ENCODE data around the gene IRF2.

Gene IRF2

DNA sequence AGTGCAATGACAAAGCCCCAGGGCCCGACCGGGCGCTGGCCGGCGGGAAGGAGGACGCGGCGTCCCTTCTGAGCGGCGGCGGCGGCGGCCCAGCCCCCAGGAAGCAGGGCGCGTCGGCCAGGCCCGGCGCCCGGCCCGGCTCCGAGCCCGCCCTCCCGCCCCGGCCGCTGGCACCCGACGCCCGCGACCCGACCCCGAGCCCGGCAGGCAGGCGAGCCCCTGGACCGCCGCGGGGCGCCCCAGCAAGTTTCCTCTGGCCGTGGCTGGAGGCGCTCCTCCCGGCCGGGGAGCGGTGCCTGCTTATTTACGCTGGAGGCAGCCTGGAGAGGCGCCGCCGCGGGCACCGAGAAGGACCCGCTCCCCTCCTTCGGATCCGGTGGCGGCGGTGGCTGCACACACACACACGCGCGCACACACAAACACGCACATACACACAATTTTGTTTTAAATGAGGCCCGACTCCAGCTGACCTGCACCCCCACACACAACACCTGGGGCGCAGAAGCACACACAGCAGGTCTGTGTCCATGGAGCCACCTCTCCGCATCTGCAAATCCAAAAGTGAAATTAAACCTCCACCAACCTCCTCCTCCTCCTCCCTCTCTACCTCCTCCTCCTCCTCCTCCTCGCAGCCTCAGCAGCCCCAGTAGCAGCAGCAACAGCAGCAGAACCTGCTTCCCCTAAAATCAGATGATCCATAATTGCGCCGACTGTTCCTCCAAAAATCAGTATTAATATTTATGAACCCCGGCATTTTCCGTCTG lies 669 bp downstream of the IRF2 start:
- peak; percentile 44 for DNase-seq

DNA sequence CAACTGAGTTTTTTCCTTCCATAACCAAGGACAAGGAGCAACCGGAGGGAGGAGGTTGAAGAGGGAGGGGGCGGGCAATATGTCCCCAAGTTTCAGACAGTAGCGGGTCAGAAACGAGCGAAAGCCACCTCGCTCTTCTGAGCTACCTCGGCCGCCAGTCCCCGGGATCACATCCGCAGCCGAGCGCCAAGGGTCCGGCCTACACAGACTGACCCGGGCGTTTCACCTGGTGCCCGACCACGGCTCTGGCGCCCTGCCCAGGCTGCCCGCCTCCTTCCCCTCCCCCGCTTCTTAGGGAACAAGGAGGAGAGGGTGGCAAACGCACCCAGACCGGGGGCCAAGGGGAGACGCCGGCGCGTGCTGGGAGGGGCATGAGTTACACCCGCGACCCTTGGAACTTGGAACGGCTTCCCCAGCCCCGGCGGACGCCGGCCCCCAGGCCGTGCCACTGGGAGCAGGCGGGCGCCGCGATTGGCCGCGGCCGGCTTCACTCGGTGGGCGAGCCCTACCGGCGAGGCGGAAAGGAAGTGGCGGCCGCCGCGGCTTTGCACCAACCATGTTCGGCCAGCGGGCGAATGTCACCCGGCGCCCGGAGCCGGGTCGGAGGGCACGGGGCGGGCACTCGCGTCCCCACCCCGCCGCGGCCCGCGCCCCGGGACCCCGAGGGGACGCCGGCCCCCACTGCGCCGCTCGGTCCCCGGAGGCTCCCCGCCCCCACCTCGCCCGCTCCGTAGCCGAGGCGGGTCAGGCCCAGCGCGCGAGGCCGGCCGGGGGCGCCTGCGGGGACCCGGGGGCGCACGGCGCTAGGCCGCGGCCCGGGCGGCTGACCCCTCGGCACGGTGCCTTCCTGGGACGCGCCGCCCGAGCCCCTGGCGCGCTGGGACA lies 1.5 kb downstream of the IRF2 start:
- peak; percentile 9 for DNase-seq

DNA sequence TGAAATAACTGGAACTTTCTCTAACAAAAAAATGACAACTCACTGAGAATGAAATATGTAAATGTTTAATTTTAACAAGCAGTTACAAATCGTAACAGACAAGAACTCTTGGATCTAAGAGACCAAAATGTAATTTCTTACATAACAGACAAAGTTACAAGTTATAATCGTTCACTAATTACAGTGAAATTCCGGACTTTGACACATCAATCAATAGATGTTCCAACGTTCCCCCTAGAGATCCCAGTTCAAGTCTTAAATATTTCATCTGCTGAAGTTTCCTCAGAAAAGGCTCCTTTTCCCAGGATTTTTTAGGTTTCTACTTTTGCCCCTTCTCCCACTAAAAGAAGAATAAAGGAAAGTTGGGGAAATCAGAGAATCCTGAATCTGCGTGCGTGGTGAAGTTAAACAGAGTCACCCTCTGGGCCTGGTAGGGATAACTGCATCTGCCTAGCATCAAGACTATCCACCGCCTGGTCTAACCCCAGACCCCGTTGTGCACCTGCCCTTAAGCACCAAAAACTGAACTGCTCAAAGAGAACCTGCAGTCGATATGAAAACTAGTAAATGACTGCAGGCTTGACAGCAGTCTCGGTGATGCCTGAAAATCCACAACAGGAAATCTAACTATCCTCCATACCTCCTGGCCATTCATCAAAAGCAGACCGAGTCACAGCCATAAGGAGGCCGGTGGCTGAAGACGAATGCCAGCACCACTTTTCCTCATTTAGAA lies 2.3 kb downstream of the IRF2 start:
- peak; percentile 21 for DNase-seq

DNA sequence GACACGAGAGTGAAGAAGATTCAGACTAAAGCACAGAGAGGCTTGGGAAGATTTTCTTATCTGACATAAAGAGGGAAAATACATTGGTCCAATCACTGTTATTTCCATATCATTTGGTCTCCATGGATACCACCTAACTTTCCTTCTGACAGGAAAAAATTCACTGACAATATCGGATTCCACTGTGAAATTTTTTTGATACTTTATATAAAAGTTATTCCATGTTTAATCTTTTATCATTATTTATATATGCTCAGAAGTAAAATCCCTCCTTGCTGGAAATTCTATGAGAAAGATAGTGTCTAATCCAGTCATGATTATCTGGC lies 3.6 kb downstream of the IRF2 start:
- no peak for DNase-seq

DNA sequence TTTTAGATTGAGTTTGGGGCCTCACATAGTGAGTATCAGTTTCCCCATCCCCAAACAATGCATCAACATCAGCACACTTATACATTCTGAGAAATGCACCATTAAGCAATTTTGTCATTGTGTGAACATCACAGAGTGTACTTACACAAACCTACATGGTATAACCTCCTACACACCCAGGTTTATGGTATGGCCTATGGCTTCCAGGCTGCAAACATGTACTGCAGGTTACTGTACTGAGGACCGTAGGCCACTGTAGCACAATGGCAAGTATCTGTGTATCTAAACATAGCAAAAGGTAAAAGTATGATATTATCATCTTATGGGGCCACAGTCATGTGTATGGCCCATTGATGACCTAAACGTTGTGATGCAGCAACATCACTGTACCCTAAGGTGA lies 7.7 kb downstream of the IRF2 start:
- DNase-seq, result no peak

DNA sequence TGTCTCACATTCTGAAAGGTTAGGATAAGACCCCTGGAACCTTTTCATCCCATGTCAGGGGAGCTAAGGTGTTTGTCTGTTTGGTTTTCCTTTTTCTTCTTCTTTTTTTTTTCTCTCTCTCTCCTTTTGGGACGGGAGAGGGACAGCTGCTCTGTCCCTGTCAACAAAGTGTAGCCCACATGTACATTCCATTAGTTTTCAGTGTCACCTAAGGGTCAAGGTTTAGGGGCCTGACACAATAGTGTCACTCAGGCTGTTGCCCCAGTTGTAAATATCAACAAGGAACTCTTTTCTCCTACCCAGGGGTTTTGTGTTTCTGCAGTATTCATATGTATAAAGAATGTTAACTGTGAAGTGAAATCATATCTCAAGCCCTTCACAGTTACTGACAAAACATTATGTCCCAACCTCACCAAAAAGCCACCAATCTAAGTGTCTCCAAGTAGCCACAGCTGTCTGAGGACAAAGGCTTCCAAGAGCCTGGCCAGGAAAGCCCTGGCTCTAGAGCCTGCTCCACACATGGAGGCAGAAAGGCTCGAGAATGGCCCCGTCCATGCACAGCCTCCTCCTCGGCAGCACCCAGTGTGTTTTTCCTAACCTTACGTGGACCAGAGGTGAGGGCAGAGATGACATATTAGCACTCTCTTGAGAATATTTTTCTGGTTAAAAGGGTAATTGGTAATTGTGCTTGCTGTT lies 9.4 kb downstream of the IRF2 start:
- DNase-seq, result no peak

DNA sequence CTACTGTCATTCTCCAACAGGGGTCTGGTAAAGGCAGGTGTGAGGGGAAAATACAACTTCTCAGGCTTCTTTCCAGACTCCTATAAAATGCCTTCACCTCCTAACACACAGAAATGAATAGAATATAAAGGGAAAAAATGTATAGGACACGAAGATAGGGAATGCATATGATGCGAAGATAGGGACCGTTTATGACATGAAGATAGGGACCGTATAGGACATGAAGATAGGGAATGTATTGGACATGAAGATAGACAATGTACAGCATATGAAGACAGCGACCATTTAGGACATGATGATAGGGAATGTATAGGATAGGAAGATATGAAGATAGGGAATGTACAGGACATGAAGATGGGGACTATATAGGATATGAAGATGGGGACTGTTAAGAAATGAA lies 10.5 kb downstream of the IRF2 start:
- no peak for DNase-seq

DNA sequence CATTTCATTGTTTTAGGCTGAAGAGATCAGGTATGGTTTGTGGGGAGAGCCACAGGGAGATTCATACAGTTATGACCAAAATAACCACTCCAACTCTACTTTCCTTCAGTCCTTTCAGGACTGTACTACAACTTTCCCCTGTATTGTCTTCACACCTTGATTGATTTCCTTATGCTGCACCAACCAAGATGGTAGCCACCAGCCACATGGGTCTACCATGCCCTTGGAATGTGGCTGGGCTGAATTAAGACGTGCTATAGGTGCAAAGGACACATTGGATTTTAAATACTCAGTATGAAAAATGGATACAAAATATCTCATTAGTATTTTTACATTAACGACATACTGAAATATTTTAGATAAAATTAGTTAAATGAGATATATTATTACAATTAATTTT lies 11.2 kb downstream of the IRF2 start:
- DNase-seq, result no peak

DNA sequence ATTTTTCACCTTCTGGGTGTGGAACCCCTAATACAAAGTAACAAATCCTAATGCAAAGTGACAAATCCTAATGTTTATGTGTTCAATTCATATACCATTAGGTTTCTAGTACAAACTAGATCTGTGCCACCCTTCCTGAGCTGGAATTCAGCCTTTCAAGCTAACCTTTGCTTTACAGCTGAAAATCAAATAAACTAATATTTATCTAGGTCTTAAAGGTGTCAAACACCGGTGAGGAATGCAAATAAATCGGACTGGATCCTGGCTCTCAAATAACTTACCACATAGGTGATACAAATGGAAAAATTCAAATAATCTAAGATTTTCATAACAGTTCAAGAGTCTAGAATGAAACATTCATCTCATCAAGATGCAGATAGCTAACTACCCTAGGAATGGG lies 11.6 kb downstream of the IRF2 start:
- no peak for DNase-seq

DNA sequence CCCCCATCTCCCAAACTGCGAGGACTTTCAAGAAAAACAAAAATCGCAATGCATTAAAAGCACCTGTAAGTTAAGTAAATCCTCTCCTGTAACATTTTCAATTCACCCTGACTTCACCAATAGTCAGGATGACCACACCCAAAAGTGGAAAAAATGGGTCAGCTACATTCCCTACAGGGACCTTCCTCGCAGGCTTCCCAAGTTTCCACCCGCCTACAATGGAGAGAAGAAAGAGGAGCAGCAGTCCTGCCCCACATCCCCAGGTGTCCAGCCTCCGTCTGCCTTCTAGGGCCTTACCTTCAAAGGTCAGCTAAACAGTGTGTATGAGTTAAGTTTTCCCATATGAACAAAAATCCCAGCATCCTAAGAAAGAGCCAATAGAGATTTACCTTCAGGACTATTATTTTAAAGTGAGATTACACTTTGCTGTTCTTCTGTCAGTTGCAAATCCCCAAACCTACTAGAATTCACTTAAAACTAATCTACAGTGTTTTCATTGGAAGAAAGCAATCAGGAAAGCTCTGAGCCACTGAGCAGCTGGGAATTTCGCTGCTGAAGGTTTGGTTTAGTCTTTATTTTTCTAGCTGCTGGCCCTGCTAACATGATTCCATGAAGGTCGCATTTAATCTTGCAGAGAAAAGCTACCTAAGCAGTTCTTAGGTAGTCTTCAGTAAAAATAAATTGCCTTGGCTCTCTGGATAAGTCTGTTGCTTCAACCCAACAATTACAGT lies 12.5 kb downstream of the IRF2 start:
- no peak for DNase-seq

DNA sequence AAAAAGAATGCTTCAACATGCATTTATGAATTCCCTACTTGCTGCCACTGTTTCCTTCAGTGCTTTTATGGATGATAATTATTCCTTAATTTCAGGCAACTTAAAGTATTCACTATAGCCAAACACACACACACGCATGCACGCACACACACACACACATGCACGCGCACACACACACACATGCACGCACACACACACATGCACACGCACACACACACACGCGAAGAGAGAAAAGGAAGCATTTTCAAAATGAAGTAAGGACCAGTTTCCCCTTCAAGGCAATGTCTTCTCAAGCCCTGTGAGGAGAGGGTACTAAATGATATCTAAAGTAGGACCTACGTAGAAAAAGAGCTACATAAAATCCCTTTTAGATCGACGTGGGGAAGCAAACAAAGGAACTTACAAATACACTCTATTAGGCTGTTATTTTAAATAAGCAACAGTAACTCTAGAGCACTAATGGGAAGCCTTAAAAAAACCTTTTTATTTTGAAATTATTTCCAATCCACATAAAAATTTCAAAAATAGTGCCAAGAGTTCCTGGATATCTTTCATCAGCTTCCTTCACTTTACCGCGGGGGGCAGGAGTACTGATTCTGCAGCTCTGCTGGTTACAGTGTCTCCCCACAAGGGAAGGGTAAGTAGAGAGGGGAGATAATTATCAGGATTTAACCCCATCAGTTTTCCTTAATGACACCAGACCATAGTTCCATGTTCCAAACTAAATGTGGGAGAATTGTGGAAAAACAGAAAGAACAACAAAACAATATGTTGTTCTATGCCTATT lies 13.7 kb downstream of the IRF2 start:
- no peak for DNase-seq

DNA sequence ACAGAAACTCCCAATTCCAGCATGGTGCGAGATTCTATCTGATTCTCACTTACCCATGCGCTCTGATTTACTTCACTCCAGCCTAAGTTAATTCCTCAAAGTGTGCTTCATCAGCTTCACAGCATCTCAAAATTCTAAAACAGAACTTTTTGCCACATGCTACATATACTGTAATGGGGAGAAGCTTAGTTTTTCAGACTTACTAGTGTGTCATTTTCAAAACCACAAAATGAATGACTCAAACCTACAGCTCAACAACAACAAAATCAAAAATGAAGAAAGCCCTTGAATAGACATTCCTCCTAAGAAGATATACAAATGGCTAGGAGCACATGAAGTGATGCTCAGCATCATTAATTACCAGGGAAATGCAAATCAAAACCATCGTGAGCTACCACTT lies 14.9 kb downstream of the IRF2 start:
- no peak for DNase-seq

DNA sequence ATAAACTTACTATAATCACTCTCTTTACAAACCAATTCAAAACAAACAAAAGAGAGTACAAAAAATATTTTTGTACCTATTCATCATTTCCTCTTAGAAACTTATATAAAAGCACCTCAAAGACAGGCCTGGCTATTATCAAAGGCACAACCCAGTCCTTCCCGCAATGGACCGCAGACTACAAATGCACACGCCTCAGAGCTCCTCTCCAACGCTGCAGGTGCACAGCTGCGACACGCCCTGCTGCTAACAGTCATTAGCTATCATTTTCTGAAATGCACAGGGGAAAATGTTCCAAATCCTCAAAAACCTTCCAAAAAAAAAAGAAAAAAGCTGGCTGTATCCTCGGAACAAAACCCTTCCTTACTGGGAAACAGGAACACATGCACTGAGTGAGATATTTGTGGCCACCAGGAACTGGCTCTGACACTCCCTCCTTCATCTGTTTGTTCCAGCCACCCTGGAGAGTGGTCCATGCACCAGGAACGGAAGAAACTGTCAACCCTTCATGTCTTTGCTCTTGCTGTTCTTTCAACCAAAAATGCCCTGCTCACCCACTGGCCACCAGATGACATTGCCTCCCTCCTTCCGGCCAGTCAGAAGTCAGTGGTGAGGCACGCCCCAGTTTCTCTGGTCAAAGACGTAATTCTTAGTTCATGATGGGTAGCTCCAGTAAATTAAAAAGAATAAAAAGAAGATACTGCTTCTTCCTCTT lies 16.7 kb downstream of the IRF2 start:
- DNase-seq, result no peak

DNA sequence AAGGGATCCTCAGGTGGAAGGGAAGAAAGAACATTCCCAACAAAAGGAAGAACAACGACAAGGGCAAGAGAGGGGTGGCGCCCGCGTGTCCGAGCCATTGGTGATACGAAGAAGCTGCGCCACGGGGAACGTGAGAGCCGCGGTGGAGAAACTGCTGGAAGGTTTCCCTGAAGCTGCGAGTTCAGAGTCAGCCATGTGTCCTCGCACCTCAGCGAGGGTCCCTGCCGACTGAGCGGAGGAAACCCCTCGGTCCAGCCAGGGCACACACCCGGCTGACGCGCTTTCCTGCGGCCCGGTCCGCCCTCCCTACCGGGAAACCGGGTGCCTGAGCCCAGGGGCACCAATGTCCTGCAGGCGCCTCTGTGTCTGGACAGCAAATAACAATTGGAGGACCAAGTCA lies 18.0 kb downstream of the IRF2 start:
- DNase-seq, result no peak

DNA sequence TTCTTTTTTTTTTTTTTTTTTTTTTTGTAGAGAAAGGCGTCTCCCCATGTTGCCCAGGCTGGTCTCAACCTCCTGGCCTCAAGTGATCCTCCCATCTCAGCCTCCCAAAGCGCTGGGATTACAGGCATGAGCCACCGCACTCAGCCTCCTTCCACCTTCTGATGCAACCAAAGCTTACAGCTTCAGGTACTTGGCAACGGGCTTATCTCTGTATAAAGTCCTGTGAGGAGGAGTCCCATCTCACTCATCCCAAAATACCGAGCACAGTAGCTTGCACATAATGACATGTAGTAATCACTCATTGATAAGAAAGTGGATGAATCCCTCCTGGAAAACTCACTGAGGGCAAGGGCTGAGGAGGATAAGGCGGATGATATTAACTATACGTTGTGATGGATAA lies 19.1 kb downstream of the IRF2 start:
- DNase-seq, result no peak

DNA sequence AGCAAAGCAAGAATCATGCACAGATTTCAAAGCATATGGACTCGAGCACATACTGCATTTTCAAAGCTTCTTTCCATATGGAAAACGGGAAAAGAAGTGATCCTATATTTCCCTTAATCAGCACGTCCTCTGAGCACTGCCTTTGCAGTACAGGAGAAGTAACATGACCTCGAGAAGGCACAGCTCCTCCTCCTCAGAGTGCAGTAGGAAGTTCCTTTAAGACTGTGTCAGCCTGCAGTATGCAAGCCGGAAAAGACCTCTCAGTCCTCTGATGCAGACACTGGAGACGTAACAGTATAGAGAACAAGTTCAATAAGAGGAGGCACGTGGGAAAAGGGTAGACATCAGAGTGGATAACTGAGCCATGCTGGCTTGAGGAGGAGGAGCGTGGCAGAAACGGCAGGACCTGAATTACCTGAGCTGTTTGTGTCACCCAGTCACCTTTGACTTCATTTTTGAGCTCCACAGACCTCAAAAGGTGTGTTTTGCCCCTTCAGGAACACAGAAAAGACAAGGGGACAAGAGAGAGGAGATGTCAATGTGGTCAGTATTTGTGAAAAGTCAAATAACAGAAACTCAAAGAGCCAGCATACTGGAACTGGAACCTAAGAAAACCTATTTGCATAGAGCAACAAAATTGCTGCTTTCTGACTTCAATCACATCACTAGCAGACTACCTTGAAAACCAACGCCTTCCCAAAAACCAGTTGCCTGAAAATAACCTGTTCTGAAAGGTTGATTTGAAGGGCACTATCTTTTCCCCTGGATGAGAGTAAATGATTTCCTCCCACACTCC lies 20.8 kb downstream of the IRF2 start:
- no peak for DNase-seq

DNA sequence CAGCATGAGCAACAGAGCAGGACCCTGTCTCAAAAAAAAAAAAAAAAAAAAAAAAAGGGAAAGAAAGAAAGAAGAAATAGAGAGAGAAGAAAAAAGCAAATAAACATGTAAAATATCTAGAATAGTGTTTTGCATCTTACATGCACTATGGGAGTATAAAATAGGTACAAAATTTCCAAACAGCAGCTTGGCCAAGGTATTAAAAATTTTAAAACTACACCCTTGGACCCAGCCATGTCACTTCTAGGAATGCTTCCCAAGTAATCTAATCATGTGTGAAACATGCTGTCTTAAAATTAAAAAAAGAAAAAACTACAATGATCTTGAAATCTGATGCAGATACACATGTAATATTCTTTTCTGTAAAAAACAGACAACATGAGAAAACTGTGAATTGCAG lies 21.6 kb downstream of the IRF2 start:
- no peak for DNase-seq

DNA sequence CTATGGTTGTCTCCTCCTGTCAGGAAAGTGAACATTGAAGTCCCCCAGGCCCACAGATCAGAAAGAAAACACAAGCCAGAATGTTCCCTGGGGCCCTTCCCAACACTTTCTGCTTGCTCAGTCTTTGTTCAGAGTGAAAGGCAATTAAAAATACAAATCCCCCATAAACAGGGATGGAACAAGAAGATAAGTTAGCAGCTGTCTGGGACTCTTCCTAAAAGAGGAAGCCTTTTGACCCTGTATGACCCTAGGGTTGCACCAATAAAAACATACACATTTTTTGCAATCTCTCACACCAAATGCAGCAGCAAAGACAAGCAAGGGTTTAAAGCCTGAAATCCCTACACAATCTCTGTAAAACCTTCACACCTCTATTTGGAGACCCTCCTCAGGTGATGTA lies 22.6 kb downstream of the IRF2 start:
- DNase-seq, result no peak

DNA sequence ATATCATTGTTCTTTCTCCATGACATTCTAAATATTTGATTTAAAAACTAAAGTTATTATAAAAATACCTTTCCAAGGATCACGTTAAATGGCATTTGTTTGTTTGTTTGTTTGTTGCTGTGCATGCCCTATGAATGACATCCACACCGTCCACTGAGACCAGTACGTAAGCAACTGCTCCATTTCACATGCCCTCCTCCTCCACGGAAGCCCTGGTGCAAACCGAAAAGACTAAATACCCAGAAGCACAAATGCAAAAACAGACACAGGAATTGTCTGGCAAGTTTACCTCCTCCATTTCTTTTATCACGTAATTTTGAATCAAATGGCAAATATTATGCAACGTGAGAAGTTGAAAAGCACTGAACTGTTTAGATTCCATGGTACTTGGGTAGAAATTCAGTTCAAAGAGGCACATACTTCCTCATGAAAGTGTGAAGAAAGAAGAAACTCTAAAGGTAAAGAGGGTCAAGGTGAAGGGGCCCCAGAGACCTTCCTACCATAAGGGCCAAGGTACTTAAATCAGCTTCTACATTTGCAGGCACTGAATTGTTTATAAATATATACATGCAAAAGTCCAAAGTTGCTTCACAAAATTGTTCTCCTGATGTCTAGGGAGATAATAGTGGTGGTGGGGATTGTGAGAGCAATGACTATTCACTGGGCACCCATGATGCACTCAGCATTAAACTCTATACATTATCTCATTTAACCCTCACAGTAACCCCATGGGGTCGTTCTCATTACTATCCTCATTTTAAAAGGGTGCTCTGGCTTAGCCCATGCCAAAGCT lies 23.4 kb downstream of the IRF2 start:
- no peak for DNase-seq

Data from NCI-H510A treated with DMSO at 0.1 percent for 48 hours (cell line).